ENCODE data around the gene PARD6G. TPM values are rescaled to one million over a fixed set of nuclear protein-coding genes. Genes with fewer than 3 reads are reported as not detected.

Gene PARD6G
- total and polyA plus RNA-seq, 2 of the 8 experiments (the other 6 are each of a cell fraction or from before 2014, with no cell fraction given) = 11.3 to 17.9 TPM

DNA sequence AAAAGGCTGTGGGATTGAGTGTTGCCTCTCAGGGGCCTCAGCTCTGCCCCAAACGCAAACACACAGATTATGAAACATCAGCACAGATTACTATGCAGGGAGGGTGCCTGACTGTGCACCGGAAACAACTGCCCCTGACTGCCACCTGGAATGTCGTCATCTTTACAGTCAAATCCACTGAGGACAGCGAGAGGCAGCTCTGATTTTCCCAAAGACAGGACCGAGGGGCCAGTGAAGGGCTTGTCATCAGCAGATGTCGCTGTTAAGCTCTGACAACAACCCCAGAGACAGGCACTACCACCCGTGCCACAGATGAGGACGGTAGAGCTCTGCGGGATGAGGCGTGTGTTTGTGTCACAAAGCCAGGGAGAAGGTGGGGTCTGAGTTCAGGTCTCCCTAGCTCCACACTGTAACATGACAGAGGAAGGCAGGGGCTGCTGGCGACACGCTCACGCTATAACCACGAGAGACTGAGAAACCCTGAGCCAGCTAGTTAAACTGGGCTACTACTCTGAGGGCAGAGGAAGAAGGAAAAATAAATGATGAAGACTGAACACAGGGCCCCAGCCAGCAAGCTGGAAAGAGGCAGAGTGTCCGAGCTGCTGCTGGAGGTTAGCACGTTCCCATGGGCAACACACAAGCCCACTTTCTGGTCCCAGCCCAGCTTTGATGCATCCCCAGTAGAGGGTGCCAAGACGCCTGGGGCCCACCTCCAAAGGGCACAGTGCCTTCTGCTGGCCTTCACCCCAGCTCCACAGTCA, 47.0 kb downstream of the PARD6G start (continued):
- TF ChIP-seq SP2 (IDR thresholded peaks at IDR 0.05; ENCODE audit: low read length) = no peak

All from H1 (cell line).